Panc1 (cell line): Measurements from ENCODE around the gene SPRING1. TPM values are rescaled to one million over a fixed set of nuclear protein-coding genes. Genes with fewer than 3 reads are reported as not detected.

Experiments
- ATAC-seq: fragments of 200-7000 bp; cut with Tn5 transposase; 2 replicates; pipeline ENCODE4 v1.9.1; 2020; ENCODE audit warnings: mild to moderate bottlenecking, moderate library complexity
- BruUV-seq: library from RNA; stranded (reverse); fragments of 400-500 nt; replicated peaks from 2 replicates; lab custom pipeline; 2021; lab: Mats Ljungman, UMichigan
- CTCF ChIA-PET: fragments of 300-600 bp; sonication (Branson Sonifier 250); formaldehyde crosslinking; loops from one replicate; lab custom pipeline; 2022; ENCODE audit warnings: antibody characterized with exemption; lab: Charles Lee
- POLR2A ChIA-PET: fragments of 300-600 bp; sonication (Branson Sonifier 250); formaldehyde crosslinking; loops from one replicate; lab custom pipeline; 2022; ENCODE audit warnings: antibody characterized with exemption; lab: Charles Lee
- DNase-seq: peaks from one replicate; pipeline ENCODE4 v3.0.0-alpha.2; 2010; ENCODE audit warnings: low read depth, low spot score
- H3K27ac ChIP-seq: 2 replicates; pipeline ENCODE4 v1.5.1; 2011; ENCODE audit warnings: mild to moderate bottlenecking, low read length, inconsistent platforms
- H3K27me3 ChIP-seq: fragments of 200-500 bp; sonication (Bioruptor generic); 2 replicates; pipeline ENCODE4 v1.6.0; 2014; ENCODE audit warnings: low read length, inconsistent platforms; ENCODE audit not compliant: control insufficient read depth, insufficient read depth
- H3K36me3 ChIP-seq: fragments of 200-500 bp; sonication (Bioruptor generic); 2 replicates; pipeline ENCODE4 v1.5.1; 2014; ENCODE audit warnings: inconsistent platforms, mild to moderate bottlenecking, low read length, moderate library complexity; ENCODE audit not compliant: control insufficient read depth, insufficient read depth
- H3K4me1 ChIP-seq: 2 replicates; pipeline ENCODE4 v1.5.1; 2011; ENCODE audit warnings: inconsistent platforms, mild to moderate bottlenecking, low read length, moderate library complexity; ENCODE audit not compliant: control insufficient read depth, insufficient read depth
- H3K4me3 ChIP-seq, 2 experiments: 2 replicates each; pipeline ENCODE4 v1.5.1; 2011 to 2012; ENCODE audit warnings: low read depth in 2 of 2, low read length in 2 of 2, mild to moderate bottlenecking in 2 of 2, inconsistent platforms in 1 of 2, moderate library complexity in 1 of 2
- H3K9me3 ChIP-seq: fragments of 200-500 bp; sonication (Bioruptor generic); 2 replicates; pipeline ENCODE4 v1.5.1; 2014; ENCODE audit warnings: low read depth, mild to moderate bottlenecking, inconsistent platforms, low read length, moderate library complexity; ENCODE audit not compliant: control insufficient read depth, insufficient read depth
- POLR2AphosphoS5 ChIP-seq: IDR thresholded peaks from 2 replicates; pipeline ENCODE4 v1.6.1; 2012; ENCODE audit warnings: mild to moderate bottlenecking, low read depth, low read length, moderate library complexity
- SIN3A ChIP-seq: IDR thresholded peaks from 2 replicates; pipeline ENCODE4 v1.6.1; 2012; ENCODE audit warnings: low read depth, mild to moderate bottlenecking, low read length, moderate library complexity, borderline replicate concordance; ENCODE audit not compliant: insufficient read depth
- TCF7L2 ChIP-seq: IDR thresholded peaks from 2 replicates; pipeline ENCODE4 v1.6.1; 2011; ENCODE audit warnings: mild to moderate bottlenecking, low read depth, low read length, inconsistent platforms
- in situ Hi-C: cut with HindIII; loops from 2 replicates; pipeline ENCODE4 v1.10.0; 2016; ENCODE audit warnings: low sequenced_read_pairs, low pct_unique_long_range_greater_than_20kb
- intact Hi-C: fragments of 100-400 bp; cut with micrococcal nuclease; formaldehyde crosslinking; loops from one replicate; pipeline ENCODE4 v1.10.0; 2022; ENCODE audit not compliant: unreplicated experiment
- total RNA-seq: library from RNA; stranded (reverse); gene quantifications from one replicate; pipeline ENCODE4 v1.2.1, GENCODE V29; 2021; ENCODE audit not compliant: unreplicated experiment
- TF ChIP-seq, protein P1 (sequence below): fragments of 450-650 bp; IDR thresholded peaks from 2 replicates; pipeline ENCODE4 v1.5.1; 2017; ENCODE audit warnings: mild to moderate bottlenecking
- TF ChIP-seq, protein P2 (sequence below), 2 experiments: IDR thresholded peaks; 2 replicates each; pipeline ENCODE4 v1.6.1; 2011 to 2012; ENCODE audit warnings: low read depth in 2 of 2, control low read depth in 1 of 2, low read length in 1 of 2, mild to moderate bottlenecking in 1 of 2, moderate library complexity in 1 of 2; ENCODE audit not compliant: insufficient read depth in 1 of 2

SPRING1 gene
- total RNA-seq, 1 experiment from 2014 or later: 71.1 TPM

DNA sequence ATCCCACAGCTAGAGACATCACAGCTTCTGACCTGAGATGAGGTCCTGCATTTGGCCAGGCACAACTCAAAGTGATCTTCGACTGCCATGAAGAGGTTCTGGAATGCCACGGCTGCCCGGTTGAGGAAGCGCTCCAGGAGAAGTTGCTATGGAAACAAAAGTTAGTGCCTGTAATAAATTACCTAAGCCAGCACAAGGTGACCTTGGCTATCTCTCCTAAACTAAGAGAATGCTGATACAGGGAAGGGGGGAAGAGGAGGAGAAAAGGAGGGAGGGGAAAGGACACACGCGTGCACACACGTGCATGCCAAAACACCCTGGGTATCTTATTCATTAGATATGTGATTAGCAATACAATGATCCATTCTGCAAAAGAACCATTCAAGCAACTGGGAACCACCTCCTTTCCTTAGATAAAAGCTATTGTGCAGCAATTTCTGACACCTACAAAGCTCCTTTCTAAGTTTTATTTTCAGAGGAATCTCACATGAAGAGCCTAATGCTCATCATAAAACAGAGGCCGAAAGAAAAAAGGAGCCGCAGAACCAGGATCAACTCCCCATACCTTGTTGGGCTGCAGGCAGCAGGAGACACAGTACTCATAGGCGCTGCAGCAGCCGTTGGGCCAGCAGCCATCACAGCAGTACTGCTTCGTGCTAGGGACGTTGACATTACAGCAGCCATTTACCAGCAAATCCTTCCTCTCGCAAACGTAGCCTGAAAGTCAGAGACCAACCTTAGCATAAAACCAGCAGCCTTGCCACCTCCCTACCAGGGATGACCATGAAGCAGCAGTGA is 17.9 kb downstream of the SPRING1 start:
- no peaks in the 10 kb centered on the region for H3K27me3 ChIP-seq
- peaks cover 4% of the 10 kb centered on the region; the same call in 1 of the 2 replicates for H3K4me1 ChIP-seq
- peaks cover 7% of the 10 kb centered on the region for H3K36me3 ChIP-seq
- ChIA-PET CTCF (no interaction called here), POLR2A (interaction anchor here (0.7 kb wide), 1 partner anchor 16 kb away, joined by 3 read pairs; no protein-coding TSS in a partner anchor)
- TF ChIP-seq SIN3A (no peak), TCF7L2 (no peak), POLR2AphosphoS5 (no peak)
- TF ChIP-seq, protein P1, sequence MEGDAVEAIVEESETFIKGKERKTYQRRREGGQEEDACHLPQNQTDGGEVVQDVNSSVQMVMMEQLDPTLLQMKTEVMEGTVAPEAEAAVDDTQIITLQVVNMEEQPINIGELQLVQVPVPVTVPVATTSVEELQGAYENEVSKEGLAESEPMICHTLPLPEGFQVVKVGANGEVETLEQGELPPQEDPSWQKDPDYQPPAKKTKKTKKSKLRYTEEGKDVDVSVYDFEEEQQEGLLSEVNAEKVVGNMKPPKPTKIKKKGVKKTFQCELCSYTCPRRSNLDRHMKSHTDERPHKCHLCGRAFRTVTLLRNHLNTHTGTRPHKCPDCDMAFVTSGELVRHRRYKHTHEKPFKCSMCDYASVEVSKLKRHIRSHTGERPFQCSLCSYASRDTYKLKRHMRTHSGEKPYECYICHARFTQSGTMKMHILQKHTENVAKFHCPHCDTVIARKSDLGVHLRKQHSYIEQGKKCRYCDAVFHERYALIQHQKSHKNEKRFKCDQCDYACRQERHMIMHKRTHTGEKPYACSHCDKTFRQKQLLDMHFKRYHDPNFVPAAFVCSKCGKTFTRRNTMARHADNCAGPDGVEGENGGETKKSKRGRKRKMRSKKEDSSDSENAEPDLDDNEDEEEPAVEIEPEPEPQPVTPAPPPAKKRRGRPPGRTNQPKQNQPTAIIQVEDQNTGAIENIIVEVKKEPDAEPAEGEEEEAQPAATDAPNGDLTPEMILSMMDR: no peak
- TF ChIP-seq, protein P2, sequence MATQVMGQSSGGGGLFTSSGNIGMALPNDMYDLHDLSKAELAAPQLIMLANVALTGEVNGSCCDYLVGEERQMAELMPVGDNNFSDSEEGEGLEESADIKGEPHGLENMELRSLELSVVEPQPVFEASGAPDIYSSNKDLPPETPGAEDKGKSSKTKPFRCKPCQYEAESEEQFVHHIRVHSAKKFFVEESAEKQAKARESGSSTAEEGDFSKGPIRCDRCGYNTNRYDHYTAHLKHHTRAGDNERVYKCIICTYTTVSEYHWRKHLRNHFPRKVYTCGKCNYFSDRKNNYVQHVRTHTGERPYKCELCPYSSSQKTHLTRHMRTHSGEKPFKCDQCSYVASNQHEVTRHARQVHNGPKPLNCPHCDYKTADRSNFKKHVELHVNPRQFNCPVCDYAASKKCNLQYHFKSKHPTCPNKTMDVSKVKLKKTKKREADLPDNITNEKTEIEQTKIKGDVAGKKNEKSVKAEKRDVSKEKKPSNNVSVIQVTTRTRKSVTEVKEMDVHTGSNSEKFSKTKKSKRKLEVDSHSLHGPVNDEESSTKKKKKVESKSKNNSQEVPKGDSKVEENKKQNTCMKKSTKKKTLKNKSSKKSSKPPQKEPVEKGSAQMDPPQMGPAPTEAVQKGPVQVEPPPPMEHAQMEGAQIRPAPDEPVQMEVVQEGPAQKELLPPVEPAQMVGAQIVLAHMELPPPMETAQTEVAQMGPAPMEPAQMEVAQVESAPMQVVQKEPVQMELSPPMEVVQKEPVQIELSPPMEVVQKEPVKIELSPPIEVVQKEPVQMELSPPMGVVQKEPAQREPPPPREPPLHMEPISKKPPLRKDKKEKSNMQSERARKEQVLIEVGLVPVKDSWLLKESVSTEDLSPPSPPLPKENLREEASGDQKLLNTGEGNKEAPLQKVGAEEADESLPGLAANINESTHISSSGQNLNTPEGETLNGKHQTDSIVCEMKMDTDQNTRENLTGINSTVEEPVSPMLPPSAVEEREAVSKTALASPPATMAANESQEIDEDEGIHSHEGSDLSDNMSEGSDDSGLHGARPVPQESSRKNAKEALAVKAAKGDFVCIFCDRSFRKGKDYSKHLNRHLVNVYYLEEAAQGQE (IDR thresholded peaks at IDR 0.05; ENCODE audit: insufficient read depth in 1 of 2, low read depth in 2 of 2, low read length in 1 of 2): no peak
- no peak overlapping the region for H3K4me3 ChIP-seq
- intact Hi-C loops (no loop called here), in situ Hi-C loops (no loop called here)
- H3K27ac ChIP-seq: no peak overlapping the region
- no TSS peak for BruUV-seq
- no peaks in the 10 kb centered on the region for H3K9me3 ChIP-seq
- DNase-seq (no peak), ATAC-seq (no peak)

DNA sequence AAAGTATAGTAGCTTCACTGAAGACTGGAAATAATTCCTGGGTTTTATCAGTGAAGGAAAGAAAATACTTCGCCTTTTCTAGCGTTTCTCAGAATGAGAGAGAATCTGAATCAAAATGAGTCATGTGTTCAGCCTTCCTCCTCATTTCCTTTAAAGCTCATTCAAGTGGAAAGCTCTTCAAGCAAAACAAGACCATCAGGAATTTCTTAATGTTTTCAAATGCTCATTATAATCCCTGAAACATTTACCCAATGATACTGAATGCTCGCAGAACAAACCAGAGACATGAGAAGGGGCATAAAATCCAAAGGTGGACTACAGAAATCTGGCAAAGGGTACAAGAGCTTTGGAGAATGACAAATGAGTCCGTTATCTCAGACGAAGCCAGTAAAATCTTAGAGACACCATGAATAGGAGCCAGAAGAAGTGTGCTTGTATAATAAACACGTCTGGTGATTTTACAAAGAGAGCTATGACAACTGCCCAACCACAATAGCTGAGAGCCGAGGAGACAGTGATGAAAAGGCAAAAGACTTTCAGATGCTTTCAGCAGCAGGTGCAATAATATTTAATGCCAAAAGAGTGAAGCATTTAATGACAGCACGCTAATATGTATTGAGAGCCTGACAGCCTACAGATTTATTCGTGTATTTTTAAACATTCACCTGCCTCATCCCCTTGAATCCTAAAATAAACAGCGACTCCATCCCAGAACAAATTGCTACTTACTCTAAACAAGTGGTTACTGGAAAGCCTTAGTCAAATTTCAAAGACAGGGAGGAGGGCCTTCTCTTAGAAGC is 19.0 kb downstream of the SPRING1 start:
- ATAC-seq (no peak), DNase-seq (no peak)
- intact Hi-C loops: no loop called here
- POLR2A ChIA-PET: no interaction called here
- peaks cover 4% of the 10 kb centered on the region; the same call in 1 of the 2 replicates for H3K4me1 ChIP-seq
- H3K27me3 ChIP-seq: no peaks in the 10 kb centered on the region
- H3K27ac ChIP-seq: no peak overlapping the region
- TF ChIP-seq, protein P2 (IDR thresholded peaks at IDR 0.05; ENCODE audit: insufficient read depth in 1 of 2, low read depth in 2 of 2, low read length in 1 of 2): no peak
- H3K36me3 ChIP-seq: peaks cover 7% of the 10 kb centered on the region
- no peak overlapping the region for H3K4me3 ChIP-seq
- CTCF ChIA-PET: no interaction called here
- BruUV-seq: no TSS peak
- in situ Hi-C loops: no loop called here
- H3K9me3 ChIP-seq: no peaks in the 10 kb centered on the region
